Smooth muscle cell of the brain vasculature (primary cell): ENCODE results near the gene CLCA1.

ENCODE experiments used
- DNase-seq: peaks from one replicate; pipeline ENCODE4 v3.0.0-alpha.2; 2012; ENCODE audit warnings: low read depth, low spot score

CLCA1 gene

GRCh38 chr1:86546787-86547221, 78.1 kb downstream of the CLCA1 start, which contains the start of gene CLCA4:
CLCA4 (plus strand) TSS chr1:86547078; CDS start chr1:86547120, 42 bp downstream.
- DNase-seq: no peak

- no peak for DNase-seq
Measured at GRCh38 chr1:86548839-86549238, 80.1 kb downstream of the CLCA1 start.
